Prostate gland (tissue), 2 donors: ENCODE results near the gene MT1F.

Experiments
- POLR2A ChIP-seq: fragments of 450-650 bp; IDR thresholded peaks from one replicate; pipeline ENCODE4 v1.6.1; 2016; ENCODE audit warnings: antibody characterized with exemption, mild to moderate bottlenecking
- TF ChIP-seq, protein P1 (sequence below), 4 experiments: fragments of 200-600 bp in 2 of 4; fragments of 450-650 bp in 2 of 4; sonication (generic) in 2 of 4; IDR thresholded peaks; 1 replicate in 3 of 4; 2 replicates in 1 of 4; pipeline ENCODE4 v1.5.1; 2016 to 2019; ENCODE audit warnings: antibody characterized with exemption in 4 of 4, mild to moderate bottlenecking in 2 of 4, moderate library complexity in 2 of 4

DNA sequence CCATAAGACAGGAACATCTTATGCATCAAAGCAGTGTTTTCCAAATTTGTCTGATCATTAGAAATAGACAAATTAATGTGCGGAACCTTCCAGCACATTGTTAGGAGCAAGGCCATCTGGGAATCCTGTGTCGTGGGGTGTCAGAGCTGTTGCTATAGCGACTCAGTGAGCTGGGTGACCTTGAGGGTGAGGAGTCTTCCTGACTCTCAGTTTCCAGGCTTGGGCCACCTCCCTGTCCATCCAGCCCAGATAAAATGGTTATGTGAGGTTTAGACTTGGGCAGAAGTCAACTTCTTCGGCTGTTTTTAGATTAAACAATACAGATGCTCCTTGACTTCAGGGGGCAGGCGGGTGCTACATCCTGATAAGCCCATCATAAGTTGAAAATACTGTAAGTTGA lies 45.1 kb downstream of the MT1F start:
- TF ChIP-seq, protein P1, sequence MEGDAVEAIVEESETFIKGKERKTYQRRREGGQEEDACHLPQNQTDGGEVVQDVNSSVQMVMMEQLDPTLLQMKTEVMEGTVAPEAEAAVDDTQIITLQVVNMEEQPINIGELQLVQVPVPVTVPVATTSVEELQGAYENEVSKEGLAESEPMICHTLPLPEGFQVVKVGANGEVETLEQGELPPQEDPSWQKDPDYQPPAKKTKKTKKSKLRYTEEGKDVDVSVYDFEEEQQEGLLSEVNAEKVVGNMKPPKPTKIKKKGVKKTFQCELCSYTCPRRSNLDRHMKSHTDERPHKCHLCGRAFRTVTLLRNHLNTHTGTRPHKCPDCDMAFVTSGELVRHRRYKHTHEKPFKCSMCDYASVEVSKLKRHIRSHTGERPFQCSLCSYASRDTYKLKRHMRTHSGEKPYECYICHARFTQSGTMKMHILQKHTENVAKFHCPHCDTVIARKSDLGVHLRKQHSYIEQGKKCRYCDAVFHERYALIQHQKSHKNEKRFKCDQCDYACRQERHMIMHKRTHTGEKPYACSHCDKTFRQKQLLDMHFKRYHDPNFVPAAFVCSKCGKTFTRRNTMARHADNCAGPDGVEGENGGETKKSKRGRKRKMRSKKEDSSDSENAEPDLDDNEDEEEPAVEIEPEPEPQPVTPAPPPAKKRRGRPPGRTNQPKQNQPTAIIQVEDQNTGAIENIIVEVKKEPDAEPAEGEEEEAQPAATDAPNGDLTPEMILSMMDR (IDR thresholded peaks at IDR 0.05): no peak
- TF ChIP-seq POLR2A: no peak
